Nephron (organoid): ENCODE results near the gene CDKAL1.
A peak's percentile ranks its signal among the peaks of the same experiment; 100 is the strongest.
"Not testable (repeated sequence)": the region's sequence is repeated elsewhere in the genome, so short reads cannot be mapped to it uniquely, and the experiment has no call there.

Experiments used
- H3K27ac Mint-ChIP-seq, 3 experiments: 2 replicates each; pipeline ENCODE4 v1.8.0; 2020; ENCODE audit warnings: mixed read lengths in 3 of 3, mild to moderate bottlenecking in 2 of 3, moderate library complexity in 1 of 3
- H3K27me3 Mint-ChIP-seq: 2 replicates; pipeline ENCODE4 v1.8.0; 2021; ENCODE audit warnings: low read depth, mild to moderate bottlenecking, moderate library complexity, mixed read lengths
- H3K36me3 Mint-ChIP-seq: 2 replicates; pipeline ENCODE4 v1.8.0; 2020; ENCODE audit warnings: low read depth, mixed read lengths
- H3K4me1 Mint-ChIP-seq: 2 replicates; pipeline ENCODE4 v1.8.0; 2020; ENCODE audit warnings: mixed read lengths
- H3K4me3 Mint-ChIP-seq, 3 experiments: 2 replicates each; pipeline ENCODE4 v1.8.0; 2020; ENCODE audit warnings: mild to moderate bottlenecking in 3 of 3, mixed read lengths in 3 of 3, moderate library complexity in 2 of 3
- H3K9me3 Mint-ChIP-seq: 2 replicates; pipeline ENCODE4 v1.8.0; 2020; ENCODE audit warnings: mixed read lengths
- CTCF ChIP-seq, 3 experiments: fragments of 200-600 bp; sonication (generic); IDR thresholded peaks; one replicate each; pipeline ENCODE4 v1.5.0; 2021; ENCODE audit warnings: antibody characterized with exemption in 3 of 3; ENCODE audit not compliant: unreplicated experiment in 3 of 3

The CDKAL1 gene

GRCh38 chr6:21050935-21051334 is 516.7 kb downstream of the CDKAL1 start:
- H3K9me3 Mint-ChIP-seq = peaks cover under 1% of the 10 kb centered on the region
- no peak overlapping the region for H3K4me3 Mint-ChIP-seq
- no peak overlapping the region for H3K27ac Mint-ChIP-seq
- no peaks in the 10 kb centered on the region for H3K36me3 Mint-ChIP-seq
- no peak for TF ChIP-seq CTCF (IDR thresholded peaks at IDR 0.05; ENCODE audit: unreplicated experiment in 3 of 3)
- peaks cover 3% of the 10 kb centered on the region for H3K27me3 Mint-ChIP-seq
- peaks cover 13% of the 10 kb centered on the region for H3K4me1 Mint-ChIP-seq

GRCh38 chr6:21051777-21052176 is 517.5 kb downstream of the CDKAL1 start:
- H3K4me3 Mint-ChIP-seq = no peak overlapping the region
- TF ChIP-seq CTCF (IDR thresholded peaks at IDR 0.05; ENCODE audit: unreplicated experiment in 3 of 3) = no peak
- no peak overlapping the region for H3K27ac Mint-ChIP-seq
- peaks cover 5% of the 10 kb centered on the region for H3K36me3 Mint-ChIP-seq
- peaks cover 3% of the 10 kb centered on the region for H3K27me3 Mint-ChIP-seq
- peaks cover 4% of the 10 kb centered on the region for H3K9me3 Mint-ChIP-seq
- peaks cover 5% of the 10 kb centered on the region for H3K4me1 Mint-ChIP-seq

GRCh38 chr6:21053612-21054011 is 519.4 kb downstream of the CDKAL1 start:
- no peak for TF ChIP-seq CTCF (IDR thresholded peaks at IDR 0.05; ENCODE audit: unreplicated experiment in 3 of 3)
- no peak overlapping the region for H3K4me3 Mint-ChIP-seq
- H3K4me1 Mint-ChIP-seq = no peaks in the 10 kb centered on the region
- H3K36me3 Mint-ChIP-seq = peaks cover 5% of the 10 kb centered on the region
- H3K9me3 Mint-ChIP-seq = peaks cover 18% of the 10 kb centered on the region
- H3K27me3 Mint-ChIP-seq = peaks cover 3% of the 10 kb centered on the region
- no peak overlapping the region for H3K27ac Mint-ChIP-seq

GRCh38 chr6:21055480-21055879 is 521.2 kb downstream of the CDKAL1 start:
- Mint-ChIP-seq H3K9me3 (peaks cover 26% of the 10 kb centered on the region), H3K36me3 (peaks cover 12% of the 10 kb centered on the region)
- not testable (repeated sequence) for H3K4me3 Mint-ChIP-seq, H3K27me3 Mint-ChIP-seq, H3K27ac Mint-ChIP-seq, H3K4me1 Mint-ChIP-seq

- TF ChIP-seq CTCF (IDR thresholded peaks at IDR 0.05; ENCODE audit: unreplicated experiment in 3 of 3) = no peak
- peaks cover 30% of the 10 kb centered on the region for H3K9me3 Mint-ChIP-seq
- peaks cover 12% of the 10 kb centered on the region for H3K36me3 Mint-ChIP-seq
- no peak overlapping the region for H3K4me3 Mint-ChIP-seq
- no peaks in the 10 kb centered on the region for H3K27me3 Mint-ChIP-seq
- H3K4me1 Mint-ChIP-seq = no peaks in the 10 kb centered on the region
- no peak overlapping the region for H3K27ac Mint-ChIP-seq
These were observed 527.6 kb downstream of the CDKAL1 start for GRCh38 chr6:21061892-21062291.

GRCh38 chr6:21064756-21065340 is 530.6 kb downstream of the CDKAL1 start:
- H3K9me3 Mint-ChIP-seq = peaks cover 10% of the 10 kb centered on the region
- peak overlapping the region in 1 of 3 experiments; percentile 26 for H3K27ac Mint-ChIP-seq
- H3K27me3 Mint-ChIP-seq = no peaks in the 10 kb centered on the region
- no peak for TF ChIP-seq CTCF (IDR thresholded peaks at IDR 0.05; ENCODE audit: unreplicated experiment in 3 of 3)
- no peak overlapping the region for H3K4me3 Mint-ChIP-seq
- no peaks in the 10 kb centered on the region for H3K4me1 Mint-ChIP-seq
- peaks cover 14% of the 10 kb centered on the region for H3K36me3 Mint-ChIP-seq
